Measurements from ENCODE around the gene XPA. TPM values are rescaled to one million over a fixed set of nuclear protein-coding genes. Genes with fewer than 3 reads are reported as not detected.

Gene XPA
- total and polyA plus RNA-seq, 9 donors, result 18.2 to 22.9 (median 20.2) TPM

- Histone ChIP-seq H3K27ac (ENCODE audit: low read length) (no peak overlapping the region), H3K9me3 (replicated peaks; ENCODE audit: control insufficient read depth, low read depth, low read length) (no peaks in the 10 kb centered on the region), H3K27me3 (ENCODE audit: control insufficient read depth, insufficient read depth, low read length) (no peaks in the 10 kb centered on the region), H3K36me3 (ENCODE audit: control insufficient read depth, insufficient read depth, low read length) (peaks cover 48% of the 10 kb centered on the region), H3K4me3 (ENCODE audit: low read length) (no peak overlapping the region), H3K4me1 (ENCODE audit: control insufficient read depth, insufficient read depth, low read length) (no peaks in the 10 kb centered on the region)
- no peak for DNase-seq
- WGBS (ENCODE audit: insufficient coverage), result no CpG with 5 or more reads among the region's 2 CpGs
Measured at GRCh38 chr9:97660847-97661246, 36.3 kb downstream of the XPA start.

GRCh38 chr9:97660340-97660739 is 36.8 kb downstream of the XPA start:
- peak; percentile 28 for DNase-seq
- Histone ChIP-seq H3K9me3 (replicated peaks; ENCODE audit: control insufficient read depth, low read depth, low read length) (no peaks in the 10 kb centered on the region), H3K36me3 (ENCODE audit: control insufficient read depth, insufficient read depth, low read length) (peaks cover 51% of the 10 kb centered on the region), H3K27me3 (ENCODE audit: control insufficient read depth, insufficient read depth, low read length) (no peaks in the 10 kb centered on the region), H3K4me1 (ENCODE audit: control insufficient read depth, insufficient read depth, low read length) (no peaks in the 10 kb centered on the region), H3K27ac (ENCODE audit: low read length) (no peak overlapping the region), H3K4me3 (ENCODE audit: low read length) (no peak overlapping the region)
- no CpG with 5 or more reads among the region's 5 CpGs for WGBS (ENCODE audit: insufficient coverage)

GRCh38 chr9:97659771-97660170 is 37.4 kb downstream of the XPA start:
- no peak overlapping the region for H3K4me3 ChIP-seq (ENCODE audit: low read length)
- peaks cover 49% of the 10 kb centered on the region for H3K36me3 ChIP-seq (ENCODE audit: control insufficient read depth, insufficient read depth, low read length)
- H3K27me3 ChIP-seq (ENCODE audit: control insufficient read depth, insufficient read depth, low read length), result no peaks in the 10 kb centered on the region
- no peaks in the 10 kb centered on the region for H3K4me1 ChIP-seq (ENCODE audit: control insufficient read depth, insufficient read depth, low read length)
- H3K27ac ChIP-seq (ENCODE audit: low read length), result no peak overlapping the region
- no peak for DNase-seq
- 100% methylated on average over 1 of the region's 3 CpGs for WGBS (ENCODE audit: insufficient coverage)
- H3K9me3 ChIP-seq (replicated peaks; ENCODE audit: control insufficient read depth, low read depth, low read length), result no peaks in the 10 kb centered on the region

GRCh38 chr9:97658707-97659106 is 38.4 kb downstream of the XPA start:
- H3K36me3 ChIP-seq (ENCODE audit: control insufficient read depth, insufficient read depth, low read length), result peaks cover 40% of the 10 kb centered on the region
- no peak overlapping the region for H3K27ac ChIP-seq (ENCODE audit: low read length)
- no CpG with 5 or more reads among the region's 1 CpG for WGBS (ENCODE audit: insufficient coverage)
- no peaks in the 10 kb centered on the region for H3K9me3 ChIP-seq (replicated peaks; ENCODE audit: control insufficient read depth, low read depth, low read length)
- no peaks in the 10 kb centered on the region for H3K27me3 ChIP-seq (ENCODE audit: control insufficient read depth, insufficient read depth, low read length)
- DNase-seq, result no peak
- H3K4me3 ChIP-seq (ENCODE audit: low read length), result no peak overlapping the region
- H3K4me1 ChIP-seq (ENCODE audit: control insufficient read depth, insufficient read depth, low read length), result no peaks in the 10 kb centered on the region

- Histone ChIP-seq H3K36me3 (ENCODE audit: control insufficient read depth, insufficient read depth, low read length) (peaks cover 37% of the 10 kb centered on the region), H3K4me3 (ENCODE audit: low read length) (no peak overlapping the region), H3K27me3 (ENCODE audit: control insufficient read depth, insufficient read depth, low read length) (no peaks in the 10 kb centered on the region), H3K9me3 (replicated peaks; ENCODE audit: control insufficient read depth, low read depth, low read length) (no peaks in the 10 kb centered on the region), H3K4me1 (ENCODE audit: control insufficient read depth, insufficient read depth, low read length) (no peaks in the 10 kb centered on the region), H3K27ac (ENCODE audit: low read length) (no peak overlapping the region)
- no peak for DNase-seq
- 90% methylated on average over 2 of the region's 3 CpGs for WGBS (ENCODE audit: insufficient coverage)
Measured at GRCh38 chr9:97651646-97652045, 45.5 kb downstream of the XPA start.

- Histone ChIP-seq H3K27me3 (ENCODE audit: control insufficient read depth, insufficient read depth, low read length) (no peaks in the 10 kb centered on the region), H3K4me1 (ENCODE audit: control insufficient read depth, insufficient read depth, low read length) (no peaks in the 10 kb centered on the region), H3K4me3 (ENCODE audit: low read length) (no peak overlapping the region), H3K27ac (ENCODE audit: low read length) (no peak overlapping the region), H3K9me3 (replicated peaks; ENCODE audit: control insufficient read depth, low read depth, low read length) (no peaks in the 10 kb centered on the region), H3K36me3 (ENCODE audit: control insufficient read depth, insufficient read depth, low read length) (peaks cover 30% of the 10 kb centered on the region)
- WGBS (ENCODE audit: insufficient coverage), result 95% methylated on average over 4 of the region's 5 CpGs
- no peak for DNase-seq
Measured at GRCh38 chr9:97647996-97648395, 49.1 kb downstream of the XPA start.

GRCh38 chr9:97645720-97646119 is 51.4 kb downstream of the XPA start:
- Histone ChIP-seq H3K27ac (ENCODE audit: low read length) (no peak overlapping the region), H3K4me1 (ENCODE audit: control insufficient read depth, insufficient read depth, low read length) (no peaks in the 10 kb centered on the region), H3K9me3 (replicated peaks; ENCODE audit: control insufficient read depth, low read depth, low read length) (no peaks in the 10 kb centered on the region), H3K4me3 (ENCODE audit: low read length) (no peak overlapping the region), H3K36me3 (ENCODE audit: control insufficient read depth, insufficient read depth, low read length) (peaks cover 21% of the 10 kb centered on the region), H3K27me3 (ENCODE audit: control insufficient read depth, insufficient read depth, low read length) (no peaks in the 10 kb centered on the region)
- DNase-seq, result no peak

GRCh38 chr9:97640325-97640724 is 56.8 kb downstream of the XPA start:
- peaks cover 4% of the 10 kb centered on the region for H3K4me1 ChIP-seq (ENCODE audit: control insufficient read depth, insufficient read depth, low read length)
- no peak for DNase-seq
- no peaks in the 10 kb centered on the region for H3K9me3 ChIP-seq (replicated peaks; ENCODE audit: control insufficient read depth, low read depth, low read length)
- no peak overlapping the region for H3K4me3 ChIP-seq (ENCODE audit: low read length)
- no peaks in the 10 kb centered on the region for H3K27me3 ChIP-seq (ENCODE audit: control insufficient read depth, insufficient read depth, low read length)
- WGBS (ENCODE audit: insufficient coverage), result no CpG with 5 or more reads among the region's 2 CpGs
- H3K27ac ChIP-seq (ENCODE audit: low read length), result no peak overlapping the region
- H3K36me3 ChIP-seq (ENCODE audit: control insufficient read depth, insufficient read depth, low read length), result peaks cover 11% of the 10 kb centered on the region

- DNase-seq, result no peak
- Histone ChIP-seq H3K4me3 (ENCODE audit: low read length) (no peak overlapping the region), H3K9me3 (replicated peaks; ENCODE audit: control insufficient read depth, low read depth, low read length) (no peaks in the 10 kb centered on the region), H3K4me1 (ENCODE audit: control insufficient read depth, insufficient read depth, low read length) (peaks cover 9% of the 10 kb centered on the region), H3K27me3 (ENCODE audit: control insufficient read depth, insufficient read depth, low read length) (no peaks in the 10 kb centered on the region), H3K36me3 (ENCODE audit: control insufficient read depth, insufficient read depth, low read length) (peaks cover 4% of the 10 kb centered on the region), H3K27ac (ENCODE audit: low read length) (no peak overlapping the region)
- no CpG with 5 or more reads among the region's 3 CpGs for WGBS (ENCODE audit: insufficient coverage)
Measured at GRCh38 chr9:97638666-97639065, 58.5 kb downstream of the XPA start.

- Histone ChIP-seq H3K9me3 (replicated peaks; ENCODE audit: control insufficient read depth, low read depth, low read length) (no peaks in the 10 kb centered on the region), H3K27ac (ENCODE audit: low read length) (no peak overlapping the region), H3K27me3 (ENCODE audit: control insufficient read depth, insufficient read depth, low read length) (no peaks in the 10 kb centered on the region), H3K36me3 (ENCODE audit: control insufficient read depth, insufficient read depth, low read length) (no peaks in the 10 kb centered on the region), H3K4me3 (ENCODE audit: low read length) (no peak overlapping the region), H3K4me1 (ENCODE audit: control insufficient read depth, insufficient read depth, low read length) (peaks cover 13% of the 10 kb centered on the region)
- DNase-seq, result no peak
- WGBS (ENCODE audit: insufficient coverage), result 90% methylated on average over 2 of the region's 3 CpGs
Measured at GRCh38 chr9:97636903-97637302, 60.2 kb downstream of the XPA start.

GRCh38 chr9:97635026-97635425 is 62.1 kb downstream of the XPA start:
- no peak overlapping the region for H3K27ac ChIP-seq (ENCODE audit: low read length)
- 83% methylated on average over 2 of the region's 7 CpGs for whole genome bisulfite sequencing (ENCODE audit: insufficient coverage)
- H3K36me3 ChIP-seq (ENCODE audit: control insufficient read depth, insufficient read depth, low read length), result no peaks in the 10 kb centered on the region
- no peak for DNase-seq
- H3K4me1 ChIP-seq (ENCODE audit: control insufficient read depth, insufficient read depth, low read length), result peaks cover 18% of the 10 kb centered on the region
- H3K4me3 ChIP-seq (ENCODE audit: low read length), result peak overlapping the region; percentile 9
- H3K27me3 ChIP-seq (ENCODE audit: control insufficient read depth, insufficient read depth, low read length), result no peaks in the 10 kb centered on the region
- no peaks in the 10 kb centered on the region for H3K9me3 ChIP-seq (replicated peaks; ENCODE audit: control insufficient read depth, low read depth, low read length)

Measured in muscle of leg (tissue), 11 donors.